MM.1S (cell line): ENCODE measurements around the gene SLAIN2.

ENCODE experiments used
- EZH2phosphoT487 ChIP-seq: fragments of 300-600 bp; sonication (generic); IDR thresholded peaks from 2 replicates; pipeline ENCODE4 v1.6.1; 2018; ENCODE audit warnings: antibody characterized with exemption, low read length
- TF ChIP-seq, protein P1 (sequence below): fragments of 300-600 bp; sonication (generic); IDR thresholded peaks from 2 replicates; pipeline ENCODE4 v1.5.1; 2016; ENCODE audit warnings: antibody characterized with exemption, low read length, mixed read lengths

DNA sequence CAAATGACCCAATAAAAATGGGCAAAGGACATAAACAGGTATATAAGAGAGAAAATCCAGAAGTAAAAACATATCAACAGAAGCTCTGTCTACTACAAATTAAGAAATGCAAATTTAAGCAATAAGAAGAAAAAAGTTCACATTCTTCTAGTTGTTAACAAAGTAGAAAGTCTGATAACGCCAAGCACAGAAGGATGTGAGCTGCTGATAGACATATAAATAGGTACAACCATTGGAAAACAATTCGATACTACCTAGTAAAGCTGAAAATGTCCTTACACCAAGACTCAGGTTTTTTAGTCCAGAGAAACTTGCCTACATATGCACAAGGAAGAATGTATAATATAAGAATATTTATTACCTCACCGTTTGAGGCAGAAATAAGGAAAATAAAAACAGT, 35.8 kb upstream of the SLAIN2 start:
- TF ChIP-seq, protein P1, sequence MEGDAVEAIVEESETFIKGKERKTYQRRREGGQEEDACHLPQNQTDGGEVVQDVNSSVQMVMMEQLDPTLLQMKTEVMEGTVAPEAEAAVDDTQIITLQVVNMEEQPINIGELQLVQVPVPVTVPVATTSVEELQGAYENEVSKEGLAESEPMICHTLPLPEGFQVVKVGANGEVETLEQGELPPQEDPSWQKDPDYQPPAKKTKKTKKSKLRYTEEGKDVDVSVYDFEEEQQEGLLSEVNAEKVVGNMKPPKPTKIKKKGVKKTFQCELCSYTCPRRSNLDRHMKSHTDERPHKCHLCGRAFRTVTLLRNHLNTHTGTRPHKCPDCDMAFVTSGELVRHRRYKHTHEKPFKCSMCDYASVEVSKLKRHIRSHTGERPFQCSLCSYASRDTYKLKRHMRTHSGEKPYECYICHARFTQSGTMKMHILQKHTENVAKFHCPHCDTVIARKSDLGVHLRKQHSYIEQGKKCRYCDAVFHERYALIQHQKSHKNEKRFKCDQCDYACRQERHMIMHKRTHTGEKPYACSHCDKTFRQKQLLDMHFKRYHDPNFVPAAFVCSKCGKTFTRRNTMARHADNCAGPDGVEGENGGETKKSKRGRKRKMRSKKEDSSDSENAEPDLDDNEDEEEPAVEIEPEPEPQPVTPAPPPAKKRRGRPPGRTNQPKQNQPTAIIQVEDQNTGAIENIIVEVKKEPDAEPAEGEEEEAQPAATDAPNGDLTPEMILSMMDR, result no peak
- TF ChIP-seq EZH2phosphoT487, result no peak
